Uterus (tissue), 4 donors: Measurements from ENCODE around the gene PRAMEF11. TPM values are rescaled to one million over a fixed set of nuclear protein-coding genes. Genes with fewer than 3 reads are reported as not detected.
"Not testable (repeated sequence)": the region's sequence is repeated elsewhere in the genome, so short reads cannot be mapped to it uniquely, and the experiment has no call there.

Source experiments
- DNase-seq, 2 donors: peaks; one replicate each; pipeline ENCODE4 v3.0.0-alpha.2; 2019 to 2020
- H3K27ac ChIP-seq, 2 donors: fragments of 200-600 bp; sonication (generic); 1 replicate in 1 of 2; 2 replicates in 1 of 2; pipeline ENCODE4 v1.5.1; 2016 to 2018
- H3K27me3 ChIP-seq, 2 donors: fragments of 200-600 bp; sonication (generic); one replicate each; pipeline ENCODE4 v1.5.1; 2018 to 2019; ENCODE audit warnings: control low read depth in 1 of 2
- H3K36me3 ChIP-seq, 2 donors: fragments of 200-600 bp; sonication (generic); one replicate each; pipeline ENCODE4 v1.5.1; 2019; ENCODE audit warnings: control low read depth in 1 of 2
- H3K4me1 ChIP-seq, 2 donors: fragments of 200-600 bp; sonication (generic); one replicate each; pipeline ENCODE4 v1.5.1; 2018 to 2019; ENCODE audit warnings: control low read depth in 1 of 2
- H3K4me3 ChIP-seq, 2 donors: fragments of 200-600 bp; sonication (generic); 1 replicate in 1 of 2; 2 replicates in 1 of 2; pipeline ENCODE4 v1.5.1; 2018 to 2019; ENCODE audit warnings: mild to moderate bottlenecking in 1 of 2
- H3K9me3 ChIP-seq, 2 donors: fragments of 200-600 bp; sonication (generic); one replicate each; pipeline ENCODE4 v1.5.1; 2019; ENCODE audit warnings: control low read depth in 1 of 2
- CTCF ChIP-seq, 4 experiments: fragments of 200-600 bp in 2 of 4; fragments of 450-650 bp in 2 of 4; sonication (generic) in 2 of 4; IDR thresholded peaks; one replicate each; pipeline ENCODE4 v1.5.1; 2016 to 2019; ENCODE audit warnings: antibody characterized with exemption in 4 of 4, mild to moderate bottlenecking in 2 of 4, moderate library complexity in 1 of 4
- POLR2A ChIP-seq, 2 donors: fragments of 450-650 bp; IDR thresholded peaks; one replicate each; pipeline ENCODE4 v1.6.1; 2016; ENCODE audit warnings: antibody characterized with exemption in 2 of 2, mild to moderate bottlenecking in 1 of 2, moderate library complexity in 1 of 2
- intact Hi-C: fragments of 100-400 bp; cut with DNase I; formaldehyde crosslinking; loops from one replicate; pipeline ENCODE4 v1.15.1; 2023; ENCODE audit warnings: low total_unique reads
- total RNA-seq, 4 donors: library from RNA; depleted of rRNA in 3 of 4; stranded (reverse); fragments of >200 nt in 3 of 4; gene quantifications; one replicate each; pipeline versions ENCODE4 v1.1.0 to v1.2.4, GENCODE V29; 2014 to 2023
- donor health status: DM: yes; HTN: yes; CAD: no.

Gene PRAMEF11
- not detected for total RNA-seq

- H3K36me3 ChIP-seq, intact Hi-C loops, H3K27me3 ChIP-seq, H3K9me3 ChIP-seq, H3K4me3 ChIP-seq, H3K27ac ChIP-seq, H3K4me1 ChIP-seq, DNase-seq: not testable (repeated sequence)
Observed at GRCh38 chr1:12831310-12831709, at the start of gene PRAMEF11. PRAMEF11 (minus strand) TSS chr1:12831410; CDS start chr1:12828789, 2,621 bp downstream.

- intact Hi-C loops, DNase-seq, H3K27ac ChIP-seq, H3K4me3 ChIP-seq, H3K36me3 ChIP-seq, H3K9me3 ChIP-seq, H3K27me3 ChIP-seq, H3K4me1 ChIP-seq: not testable (repeated sequence)
Observed at GRCh38 chr1:12878453-12878852, 47.2 kb upstream of the PRAMEF11 start.

GRCh38 chr1:12863131-12863880 lies 32.1 kb upstream of the PRAMEF11 start:
- DNase-seq, H3K4me1 ChIP-seq, H3K27ac ChIP-seq, H3K9me3 ChIP-seq, intact Hi-C loops, H3K36me3 ChIP-seq, H3K4me3 ChIP-seq, H3K27me3 ChIP-seq: not testable (repeated sequence)

- H3K36me3 ChIP-seq, H3K27me3 ChIP-seq, DNase-seq, H3K4me1 ChIP-seq, H3K27ac ChIP-seq, H3K4me3 ChIP-seq, intact Hi-C loops, H3K9me3 ChIP-seq: not testable (repeated sequence)
Observed at GRCh38 chr1:12856786-12857185, 25.6 kb upstream of the PRAMEF11 start, which contains the start of gene PRAMEF2. PRAMEF2 (plus strand) TSS chr1:12857086; CDS start chr1:12859010, 1,924 bp downstream.

- TF ChIP-seq CTCF (IDR thresholded peaks at IDR 0.05) (no peak), POLR2A (IDR thresholded peaks at IDR 0.05) (no peak)
- DNase-seq = no peak
- H3K9me3 ChIP-seq = no peaks in the 10 kb centered on the region
- intact Hi-C loops = no loop called here
- no peaks in the 10 kb centered on the region for H3K4me1 ChIP-seq
- no peaks in the 10 kb centered on the region for H3K36me3 ChIP-seq
- no peak overlapping the region for H3K27ac ChIP-seq
- no peaks in the 10 kb centered on the region for H3K27me3 ChIP-seq
- H3K4me3 ChIP-seq = no peak overlapping the region
Observed at GRCh38 chr1:12851779-12852178, 20.6 kb upstream of the PRAMEF11 start.

GRCh38 chr1:12848620-12849019 lies 17.4 kb upstream of the PRAMEF11 start, which contains the start of gene HNRNPCL1:
HNRNPCL1 (minus strand) TSS chr1:12848720; CDS start chr1:12848289, 431 bp downstream.
- intact Hi-C loops, H3K27me3 ChIP-seq, H3K36me3 ChIP-seq, H3K4me1 ChIP-seq, H3K27ac ChIP-seq, DNase-seq, H3K4me3 ChIP-seq, H3K9me3 ChIP-seq: not testable (repeated sequence)

- H3K4me1 ChIP-seq, intact Hi-C loops, H3K4me3 ChIP-seq, H3K9me3 ChIP-seq, H3K36me3 ChIP-seq, H3K27ac ChIP-seq, DNase-seq, H3K27me3 ChIP-seq: not testable (repeated sequence)
Observed at GRCh38 chr1:12833251-12833650, 2.0 kb upstream of the PRAMEF11 start.

- H3K27ac ChIP-seq, H3K4me3 ChIP-seq, DNase-seq, intact Hi-C loops, H3K36me3 ChIP-seq, H3K4me1 ChIP-seq, H3K27me3 ChIP-seq, H3K9me3 ChIP-seq: not testable (repeated sequence)
Observed at GRCh38 chr1:12819061-12819460, 12.1 kb downstream of the PRAMEF11 start.

GRCh38 chr1:12811409-12811784 lies 19.8 kb downstream of the PRAMEF11 start:
- no peak for TF ChIP-seq POLR2A (IDR thresholded peaks at IDR 0.05)
- no peak for TF ChIP-seq CTCF (IDR thresholded peaks at IDR 0.05)
- Histone ChIP-seq H3K27me3 (no peaks in the 10 kb centered on the region), H3K36me3 (no peaks in the 10 kb centered on the region), H3K27ac (no peak overlapping the region), H3K4me3 (no peak overlapping the region), H3K4me1 (no peaks in the 10 kb centered on the region), H3K9me3 (no peaks in the 10 kb centered on the region)
- intact Hi-C loops = no loop called here
- DNase-seq = no peak
